Kidney (tissue), 14 donors: ENCODE data around the gene CAPZB. TPM values are rescaled to one million over a fixed set of nuclear protein-coding genes. Genes with fewer than 3 reads are reported as not detected.

Experiments used
- DNase-seq, 5 donors: peaks; one replicate each; pipeline ENCODE4 v3.0.0-alpha.2; 2013 to 2020
- FAIRE-seq: peaks from 2 replicates; lab custom pipeline; 2012; peaks lifted over from hg19 to GRCh38; lab: Jason Lieb, UNC
- H3K27ac ChIP-seq, 2 donors: one replicate each; pipeline ENCODE4 v1.7.0; 2013; ENCODE audit warnings: low read depth in 2 of 2, low read length in 2 of 2, inconsistent platforms in 1 of 2
- H3K27me3 ChIP-seq: one replicate; pipeline ENCODE4 v1.7.1; 2013; ENCODE audit warnings: low read length, inconsistent platforms; ENCODE audit not compliant: control insufficient read depth, insufficient read depth
- H3K36me3 ChIP-seq, 3 donors: one replicate each; pipeline versions ENCODE4 v1.7.0 to v1.7.1; 2013; ENCODE audit warnings: low read length in 3 of 3, control low read depth in 1 of 3, inconsistent platforms in 1 of 3; ENCODE audit not compliant: insufficient read depth in 3 of 3, control insufficient read depth in 2 of 3
- H3K4me1 ChIP-seq, 3 donors: one replicate each; pipeline versions ENCODE4 v1.7.0 to v1.7.1; 2013; ENCODE audit warnings: low read length in 3 of 3, inconsistent platforms in 1 of 3, low read depth in 1 of 3; ENCODE audit not compliant: control insufficient read depth in 2 of 3, insufficient read depth in 2 of 3
- H3K4me3 ChIP-seq, 3 donors: one replicate each; pipeline versions ENCODE4 v1.7.0 to v1.8.1; 2013; ENCODE audit warnings: low read length in 3 of 3, control low read depth in 1 of 3, inconsistent platforms in 1 of 3
- H3K9ac ChIP-seq, 3 donors: one replicate each; pipeline versions ENCODE4 v1.7.0 to v1.7.1; 2013; ENCODE audit warnings: low read length in 3 of 3, control low read depth in 1 of 3, inconsistent platforms in 1 of 3
- H3K9me3 ChIP-seq, 3 donors: one replicate each; pipeline versions ENCODE4 v1.7.0 to v1.7.1; 2013; ENCODE audit warnings: low read length in 3 of 3, control low read depth in 1 of 3, inconsistent platforms in 1 of 3; ENCODE audit not compliant: control insufficient read depth in 2 of 3, insufficient read depth in 1 of 3
- intact Hi-C: fragments of 100-400 bp; cut with DNase I; formaldehyde crosslinking; loops from one replicate; pipeline ENCODE4 v1.11.1; 2022
- polyA plus RNA-seq: library from polyadenylated mRNA; stranded (reverse); fragments of 350-450 nt; fragmentation: Illumina TruSeq; extraction: RNeasy Lipid Tissue Mini Kit (QIAGEN cat#74804); gene quantifications from one replicate; pipeline ENCODE4 v1.2.3, GENCODE V29; 2014; ENCODE audit warnings: low read depth, low replicate concordance; ENCODE audit not compliant: insufficient read depth
- total RNA-seq: library from RNA; stranded (reverse); fragmentation: NEBNext Ultra II Directional; extraction: Animal tissue kit (Norgen Biotek cat#: 25700); gene quantifications from one replicate; pipeline ENCODE4 v1.2.1, GENCODE V29; 2021
- TF ChIP-seq, protein P1 (sequence below): IDR thresholded peaks from 3 replicates; pipeline ENCODE4 v1.5.1; 2012; ENCODE audit warnings: mild to moderate bottlenecking, moderate library complexity, borderline replicate concordance; ENCODE audit not compliant: insufficient read depth; ENCODE audit errors: extremely low read depth
- donor health status: control.
- donor health status: control.
- donor health status: control.
- donor health status: control.
- donor health status: control.
- donor health status: DM: yes; HTN: yes; CAD: no.
- donor health status: Normal renal cell carcinoma (clear cell type).

CAPZB gene
- total and polyA plus RNA-seq, 2 donors from 2014 or later, result 253 to 265 TPM

DNA sequence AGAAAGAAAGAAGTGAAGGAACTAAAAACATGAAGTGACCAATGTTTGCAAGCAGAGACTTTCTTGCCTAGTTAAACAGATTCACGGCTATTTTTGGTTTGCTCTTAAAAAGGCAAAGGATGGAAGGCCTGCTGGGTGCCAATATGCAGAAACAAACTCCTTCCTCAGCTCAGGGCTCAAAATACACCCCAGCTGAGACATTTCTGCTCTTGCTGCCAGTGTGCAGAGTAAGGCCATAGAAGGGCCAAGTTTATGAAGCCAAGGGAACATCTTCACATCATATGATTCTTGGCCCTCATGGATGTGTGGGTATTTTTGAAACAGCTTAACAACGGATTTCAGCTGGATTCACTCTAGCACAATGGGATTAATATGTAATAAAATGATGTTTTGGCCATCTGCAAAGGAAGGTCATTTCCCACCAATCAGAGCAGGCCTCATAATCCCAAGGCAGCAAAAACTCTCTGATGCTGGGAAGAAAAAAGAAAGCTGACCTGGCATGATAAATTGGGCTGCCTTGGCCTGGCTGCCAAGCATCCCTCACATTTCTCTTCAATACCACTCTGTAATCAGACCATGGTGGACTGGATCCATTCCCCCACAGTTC lies 70.7 kb downstream of the CAPZB start:
- intact Hi-C loops, result no loop called here
- Histone ChIP-seq H3K4me1 (peaks cover 0 to 9% (median 2%) of the 10 kb centered on the region in 3 donors), H3K4me3 (no peak overlapping the region), H3K27ac (no peak overlapping the region), H3K36me3 (peaks cover 4 to 14% (median 8%) of the 10 kb centered on the region in 3 donors), H3K27me3 (no peaks in the 10 kb centered on the region), H3K9me3 (no peaks in the 10 kb centered on the region), H3K9ac (peak overlapping the region in 1 of 3 donors; percentile 17)
- FAIRE-seq, result no peak
- TF ChIP-seq, protein P1, sequence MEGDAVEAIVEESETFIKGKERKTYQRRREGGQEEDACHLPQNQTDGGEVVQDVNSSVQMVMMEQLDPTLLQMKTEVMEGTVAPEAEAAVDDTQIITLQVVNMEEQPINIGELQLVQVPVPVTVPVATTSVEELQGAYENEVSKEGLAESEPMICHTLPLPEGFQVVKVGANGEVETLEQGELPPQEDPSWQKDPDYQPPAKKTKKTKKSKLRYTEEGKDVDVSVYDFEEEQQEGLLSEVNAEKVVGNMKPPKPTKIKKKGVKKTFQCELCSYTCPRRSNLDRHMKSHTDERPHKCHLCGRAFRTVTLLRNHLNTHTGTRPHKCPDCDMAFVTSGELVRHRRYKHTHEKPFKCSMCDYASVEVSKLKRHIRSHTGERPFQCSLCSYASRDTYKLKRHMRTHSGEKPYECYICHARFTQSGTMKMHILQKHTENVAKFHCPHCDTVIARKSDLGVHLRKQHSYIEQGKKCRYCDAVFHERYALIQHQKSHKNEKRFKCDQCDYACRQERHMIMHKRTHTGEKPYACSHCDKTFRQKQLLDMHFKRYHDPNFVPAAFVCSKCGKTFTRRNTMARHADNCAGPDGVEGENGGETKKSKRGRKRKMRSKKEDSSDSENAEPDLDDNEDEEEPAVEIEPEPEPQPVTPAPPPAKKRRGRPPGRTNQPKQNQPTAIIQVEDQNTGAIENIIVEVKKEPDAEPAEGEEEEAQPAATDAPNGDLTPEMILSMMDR, result no peak
- no peak for DNase-seq

DNA sequence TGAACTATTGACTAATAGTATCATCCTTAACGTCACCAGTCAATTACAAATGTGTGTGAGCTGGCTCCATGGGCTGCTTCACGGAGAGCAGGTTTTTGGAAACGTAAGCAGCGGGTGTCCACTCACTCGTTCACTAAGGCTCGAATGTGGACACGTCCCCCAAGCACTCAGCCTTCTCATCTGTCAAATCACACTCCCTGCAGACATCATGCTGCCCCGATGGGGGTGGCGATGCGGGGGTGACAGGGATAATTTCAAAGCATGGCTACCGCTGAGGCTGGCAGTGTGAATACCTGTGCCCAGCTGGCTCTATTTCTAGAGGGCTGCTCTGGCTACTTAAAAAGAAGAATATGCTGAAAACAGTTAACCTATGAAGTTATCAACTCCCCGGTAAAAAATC lies 71.3 kb downstream of the CAPZB start:
- no peaks in the 10 kb centered on the region for H3K27me3 ChIP-seq
- TF ChIP-seq, protein P1, result no peak
- DNase-seq (no peak), FAIRE-seq (no peak)
- peaks cover 0 to 16% (median 2%) of the 10 kb centered on the region in 3 donors for H3K4me1 ChIP-seq
- peak overlapping the region in 1 of 3 donors; percentile 17 for H3K9ac ChIP-seq
- H3K27ac ChIP-seq, result no peak overlapping the region
- intact Hi-C loops, result no loop called here
- peaks cover under 1 to 9% (median 3%) of the 10 kb centered on the region in 3 donors for H3K36me3 ChIP-seq
- H3K4me3 ChIP-seq, result no peak overlapping the region
- no peaks in the 10 kb centered on the region for H3K9me3 ChIP-seq

DNA sequence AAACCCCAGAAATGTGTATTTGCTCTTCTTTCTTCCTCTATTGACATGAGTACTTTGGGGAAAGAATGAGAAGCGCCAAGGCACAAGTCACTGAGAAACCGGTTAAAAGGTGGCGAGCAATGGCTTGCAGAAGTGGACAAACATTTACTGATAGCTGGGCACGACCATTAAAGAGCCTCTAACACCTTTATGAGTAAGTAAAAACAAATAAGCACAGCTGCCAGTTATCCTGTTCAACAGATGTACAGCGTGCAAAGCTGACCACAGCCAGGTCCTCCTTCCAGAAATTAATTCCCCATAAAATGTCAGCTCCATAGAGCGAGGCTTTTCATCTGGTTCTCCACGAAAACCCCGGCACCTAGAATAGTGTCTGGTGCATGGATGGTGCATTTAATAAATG lies 72.7 kb downstream of the CAPZB start:
- DNase-seq (peak in 1 of 5 donors; percentile 4), FAIRE-seq (no peak)
- Histone ChIP-seq H3K36me3 (no peaks in the 10 kb centered on the region), H3K4me3 (no peak overlapping the region), H3K9me3 (no peaks in the 10 kb centered on the region), H3K4me1 (peaks cover 0 to 17% (median 2%) of the 10 kb centered on the region in 3 donors), H3K27me3 (no peaks in the 10 kb centered on the region), H3K9ac (no peak overlapping the region), H3K27ac (no peak overlapping the region)
- intact Hi-C loops, result no loop called here
- TF ChIP-seq, protein P1, result no peak
